ENCODE results near the gene ADGRD2.

Gene ADGRD2

GRCh38 chr9:124511891-124512805 is 61.9 kb downstream of the ADGRD2 start:
- no peak for DNase-seq (ENCODE audit: low spot score)

- no peak for DNase-seq (ENCODE audit: low spot score)
Measured at GRCh38 chr9:124512806-124513204, 62.6 kb downstream of the ADGRD2 start.

- DNase-seq (ENCODE audit: low spot score) = no peak
Measured at GRCh38 chr9:124513376-124513994, 63.2 kb downstream of the ADGRD2 start.

- no peak for DNase-seq (ENCODE audit: low spot score)
Measured at GRCh38 chr9:124514125-124514524, 63.9 kb downstream of the ADGRD2 start.

DNA sequence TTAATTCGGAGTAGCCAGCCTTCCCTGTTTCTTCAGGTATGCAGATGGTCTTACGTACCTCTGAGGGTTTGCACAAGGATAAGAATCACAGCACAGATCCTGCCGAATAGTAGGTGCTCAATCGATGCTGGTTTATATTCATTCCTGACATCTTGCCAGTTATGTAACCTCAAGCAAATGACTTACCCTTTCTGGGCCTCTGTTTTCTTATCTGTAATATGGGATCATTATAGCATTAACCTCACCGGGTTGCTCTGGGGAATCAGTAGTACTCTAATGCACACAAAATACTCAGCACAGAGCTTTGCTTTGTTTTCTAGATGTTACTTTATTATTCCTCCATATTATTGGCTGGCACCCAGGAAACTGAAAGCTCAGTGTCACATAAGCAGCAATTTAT is 64.6 kb downstream of the ADGRD2 start:
- no peak for DNase-seq (ENCODE audit: low spot score)

- no peak for DNase-seq (ENCODE audit: low spot score)
Measured at GRCh38 chr9:124517600-124517999, 67.3 kb downstream of the ADGRD2 start.

GRCh38 chr9:124518116-124518515 is 67.9 kb downstream of the ADGRD2 start:
- DNase-seq (ENCODE audit: low spot score) = no peak

DNA sequence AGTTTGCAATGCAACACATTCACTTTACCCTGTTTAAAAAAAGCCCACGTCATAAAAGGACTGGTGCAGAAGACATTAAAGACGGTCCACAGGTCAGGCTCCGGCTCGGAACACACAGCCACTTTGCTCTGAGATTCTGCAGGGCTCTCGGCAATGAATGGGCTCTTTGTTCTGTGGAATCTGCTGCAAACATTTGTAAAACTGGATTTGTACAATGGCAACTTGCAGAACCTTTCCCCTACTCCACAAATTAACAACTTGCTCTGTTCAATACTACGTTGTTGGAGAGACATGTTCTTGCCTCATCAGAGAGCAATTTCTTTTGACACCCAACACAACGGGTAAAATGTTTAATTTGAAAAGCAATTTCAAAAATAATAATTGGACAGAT is 70.0 kb downstream of the ADGRD2 start:
- no peak for DNase-seq (ENCODE audit: low spot score)

- no peak for DNase-seq (ENCODE audit: low spot score)
Measured at GRCh38 chr9:124521142-124521541, 70.9 kb downstream of the ADGRD2 start.

DNA sequence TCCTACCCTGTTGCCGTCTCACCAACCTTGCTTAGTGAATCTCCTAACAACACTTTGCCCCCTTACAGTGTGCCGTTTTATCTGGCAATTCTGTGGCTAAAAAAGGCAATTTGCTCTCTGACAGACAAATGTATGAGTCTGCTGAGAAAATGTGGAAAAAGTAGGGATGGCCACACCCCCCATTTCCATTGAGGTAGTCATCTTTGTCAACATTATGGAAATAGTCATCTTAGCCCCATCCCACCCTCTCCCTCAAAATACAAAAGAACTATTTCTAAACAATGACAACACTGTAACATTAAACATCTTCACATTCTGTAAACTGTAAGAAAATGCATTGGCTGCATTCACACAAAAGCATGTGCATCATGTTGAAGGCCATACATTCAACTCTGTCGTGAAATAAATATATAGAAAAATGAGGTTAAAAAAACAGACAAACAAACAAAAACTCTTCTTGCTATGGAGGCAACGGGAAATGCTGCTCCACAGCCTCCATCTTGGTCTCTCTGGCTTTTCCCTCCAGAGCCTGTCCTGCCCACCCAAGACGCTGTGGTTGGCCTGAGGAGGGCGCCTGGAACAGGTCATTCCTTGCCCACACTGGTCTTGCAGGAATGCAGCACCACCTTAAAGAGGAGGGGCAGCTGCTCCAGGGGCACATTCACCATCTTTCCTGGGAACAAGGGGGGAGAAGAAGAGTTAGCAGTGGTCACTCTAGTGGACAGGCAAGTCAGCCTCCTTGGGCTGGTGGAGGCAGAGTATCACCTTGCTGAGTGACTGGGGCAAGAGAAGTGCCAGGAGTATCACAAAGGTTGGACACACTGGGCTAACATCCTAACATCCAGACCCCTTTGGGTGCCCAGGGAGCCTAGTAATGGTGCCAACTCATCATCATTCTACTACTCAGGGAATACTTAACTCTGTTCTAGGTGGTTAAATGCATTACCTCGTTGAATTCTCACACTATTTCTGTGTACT is 72.2 kb downstream of the ADGRD2 start:
- no peak for DNase-seq (ENCODE audit: low spot score)

DNA sequence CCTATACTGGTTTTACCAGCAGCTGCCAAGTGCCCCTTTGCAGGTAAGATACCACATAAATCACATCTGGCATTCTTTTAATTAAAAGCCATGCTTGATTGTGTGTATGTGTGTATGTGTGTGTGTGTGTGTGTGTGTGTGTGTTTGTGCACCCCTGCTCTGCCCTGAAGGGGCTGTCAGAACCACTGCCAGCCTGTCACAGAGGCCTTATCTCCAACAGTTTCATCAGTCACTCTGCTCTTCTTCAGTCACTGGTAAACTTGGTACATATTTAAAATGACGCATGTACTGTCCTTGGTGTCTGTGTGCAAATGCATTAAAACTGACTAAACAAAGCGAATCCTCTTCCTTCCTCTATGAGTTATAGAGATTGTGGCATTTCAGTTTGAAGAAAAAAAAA is 75.9 kb downstream of the ADGRD2 start:
- no peak for DNase-seq (ENCODE audit: low spot score)

DNA sequence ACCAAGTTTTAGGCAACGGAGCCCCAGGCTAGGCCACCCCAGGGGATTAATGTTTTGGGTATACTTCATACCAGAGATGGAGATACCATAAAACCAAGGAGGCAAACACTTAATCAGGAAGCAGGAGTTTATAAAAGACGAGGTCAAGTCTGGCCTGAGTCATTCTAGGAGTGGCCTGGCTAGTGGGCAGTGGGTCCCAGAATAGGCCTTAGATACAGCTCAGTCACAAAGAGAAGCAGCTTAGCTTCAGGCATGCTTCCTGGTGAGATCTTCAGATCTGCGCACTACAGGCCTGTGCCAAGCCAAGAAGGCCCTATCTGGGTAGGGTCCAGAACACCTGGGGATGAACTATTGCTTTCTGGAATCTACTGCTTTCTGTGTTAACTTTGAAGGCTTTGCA is 77.5 kb downstream of the ADGRD2 start:
- no peak for DNase-seq (ENCODE audit: low spot score)
